GM18505 (cell line): ENCODE data around the gene GPC6.
A peak's percentile ranks its signal among the peaks of the same experiment; 100 is the strongest.

Experiments used
- ATAC-seq: cut with Tn5 transposase; IDR thresholded peaks from one replicate; pipeline ENCODE4 v1.9.1; 2021; ENCODE audit not compliant: unreplicated experiment
- POLR2A ChIP-seq: IDR thresholded peaks from 4 replicates; pipeline ENCODE4 v1.6.1; 2011; ENCODE audit warnings: borderline replicate concordance; ENCODE audit not compliant: insufficient read depth, insufficient read length; ENCODE audit errors: extremely low read depth

GPC6 gene

DNA sequence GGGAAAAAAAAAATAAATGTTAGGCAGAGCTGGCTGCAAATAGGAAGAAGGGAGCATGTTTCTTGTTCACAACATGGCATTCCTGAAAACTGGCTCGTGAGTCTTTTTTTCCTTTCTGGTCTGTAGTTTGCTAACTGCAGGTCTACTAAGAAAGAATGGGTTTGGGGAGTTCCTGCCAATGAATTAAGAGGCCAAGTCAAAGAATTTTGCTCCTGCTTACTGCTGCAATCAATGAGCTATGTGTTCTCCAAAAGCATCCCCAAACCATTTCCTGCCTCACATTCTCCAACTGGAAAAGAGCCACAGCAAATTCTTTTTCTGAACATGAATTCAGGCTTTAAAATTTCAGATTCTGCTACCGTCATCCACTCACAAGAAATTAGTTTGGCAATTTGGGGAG, 1164.3 kb downstream of the GPC6 start:
- TF ChIP-seq POLR2A, result no peak
- ATAC-seq, result no peak

GRCh38 chr13:94394723-94395122, 1168.1 kb downstream of the GPC6 start:
- ATAC-seq, result no peak
- TF ChIP-seq POLR2A, result no peak

- no peak for ATAC-seq
- TF ChIP-seq POLR2A, result no peak
These were observed 1169.3 kb downstream of the GPC6 start for GRCh38 chr13:94395860-94396259.

DNA sequence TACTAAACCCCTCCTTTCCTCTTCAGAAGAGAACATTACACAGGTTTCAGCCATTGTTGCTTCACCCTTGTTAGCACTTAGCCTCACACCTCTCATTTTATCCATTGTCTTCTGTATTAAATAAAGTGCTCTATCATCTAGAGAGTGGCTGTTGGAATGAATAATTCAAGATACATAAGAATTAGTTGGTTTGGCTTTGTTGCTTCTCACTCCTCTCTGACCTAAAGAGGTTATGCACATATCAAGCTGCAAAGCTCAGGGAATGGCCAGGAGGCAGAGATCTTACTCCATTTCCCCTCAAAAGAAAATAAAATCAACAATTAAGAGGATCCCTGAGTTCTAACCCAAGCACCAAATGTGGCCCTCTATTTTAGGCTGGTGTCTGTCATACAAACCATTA, 1173.2 kb downstream of the GPC6 start:
- ATAC-seq, result no peak
- no peak for TF ChIP-seq POLR2A

- TF ChIP-seq POLR2A, result no peak
- ATAC-seq, result no peak
These were observed 1174.3 kb downstream of the GPC6 start for GRCh38 chr13:94400874-94401273.

GRCh38 chr13:94408314-94409036, 1181.9 kb downstream of the GPC6 start:
- no peak for TF ChIP-seq POLR2A
- no peak for ATAC-seq

GRCh38 chr13:94411747-94412146, 1185.1 kb downstream of the GPC6 start:
- no peak for ATAC-seq
- TF ChIP-seq POLR2A, result no peak

GRCh38 chr13:94412870-94413597, 1186.4 kb downstream of the GPC6 start:
- no peak for TF ChIP-seq POLR2A
- no peak for ATAC-seq

DNA sequence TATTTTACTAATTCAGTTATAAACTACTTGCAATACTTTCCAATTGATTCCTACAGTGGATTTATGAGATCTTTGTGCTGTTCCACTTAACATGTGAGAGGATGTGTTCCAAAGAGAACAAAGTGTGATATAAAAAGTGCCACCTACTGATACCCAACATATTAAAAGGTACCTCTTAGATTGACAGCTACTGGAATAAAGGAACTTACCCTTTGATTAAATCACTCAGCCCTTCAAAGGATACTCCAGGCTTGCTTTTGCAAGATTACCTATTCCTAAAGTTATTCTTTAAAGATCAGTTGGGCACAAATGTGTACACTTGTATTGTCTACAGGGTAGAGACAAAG, 1187.0 kb downstream of the GPC6 start:
- no peak for ATAC-seq
- TF ChIP-seq POLR2A, result no peak

GRCh38 chr13:94414141-94414540, 1187.5 kb downstream of the GPC6 start:
- no peak for TF ChIP-seq POLR2A
- ATAC-seq, result no peak

- no peak for TF ChIP-seq POLR2A
- ATAC-seq, result no peak
These were observed 1188.1 kb downstream of the GPC6 start for GRCh38 chr13:94414708-94415107.

GRCh38 chr13:94415500-94416237, 1189.1 kb downstream of the GPC6 start:
- TF ChIP-seq POLR2A, result no peak
- no peak for ATAC-seq

DNA sequence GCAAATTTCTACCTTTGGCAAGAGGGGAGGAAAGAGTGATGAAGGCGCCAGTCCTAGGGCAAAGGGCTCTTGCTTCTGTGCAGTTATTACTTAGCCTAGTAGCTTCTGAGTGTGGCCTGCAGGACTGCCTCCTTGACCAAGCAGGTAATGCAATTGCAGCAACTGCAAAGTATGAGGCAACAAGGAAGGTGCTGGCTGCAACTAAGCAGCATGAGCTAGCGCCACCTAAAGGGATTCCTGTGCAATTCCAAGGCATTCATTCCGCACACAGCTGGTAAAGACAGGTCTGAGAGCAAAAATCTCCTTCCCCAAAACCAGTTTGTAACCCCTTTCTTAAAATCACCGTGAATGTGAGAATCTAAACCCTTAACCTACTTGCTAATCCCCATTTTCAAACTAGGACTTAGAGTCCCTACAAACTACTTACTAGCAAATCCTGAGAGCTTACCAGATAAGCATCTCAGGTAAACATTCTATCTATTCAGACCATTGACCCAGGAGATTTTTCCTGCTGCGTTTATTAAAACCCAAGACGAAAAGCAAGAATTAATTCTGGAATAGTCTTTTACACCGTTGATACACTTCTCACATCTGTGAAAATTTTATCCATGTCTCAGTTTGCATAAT, 1190.0 kb downstream of the GPC6 start:
- TF ChIP-seq POLR2A, result no peak
- ATAC-seq, result no peak

DNA sequence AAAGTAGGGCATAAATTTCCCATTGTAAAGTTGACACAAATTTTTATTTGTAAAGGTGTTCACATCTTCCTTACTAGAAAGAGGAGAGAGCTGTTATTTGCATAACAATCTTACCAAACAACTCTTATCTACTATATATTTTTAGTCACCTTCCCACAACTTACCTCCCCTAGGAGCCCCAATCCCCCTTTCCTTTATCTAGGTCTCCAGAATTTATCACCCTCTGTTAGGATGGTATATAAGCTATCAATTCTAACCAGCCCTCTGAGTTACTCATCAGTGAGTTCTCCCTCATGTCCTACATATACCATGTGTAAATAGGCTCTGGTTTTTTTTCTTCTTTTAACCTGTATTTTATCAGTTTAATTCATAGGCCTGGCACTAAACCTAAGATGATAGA, 1190.7 kb downstream of the GPC6 start:
- no peak for ATAC-seq
- TF ChIP-seq POLR2A, result no peak

GRCh38 chr13:94419304-94419924, 1192.8 kb downstream of the GPC6 start:
- ATAC-seq, result peak; percentile 63
- TF ChIP-seq POLR2A, result no peak
